ENCODE measurements around the gene NRG3.

Gene NRG3

DNA sequence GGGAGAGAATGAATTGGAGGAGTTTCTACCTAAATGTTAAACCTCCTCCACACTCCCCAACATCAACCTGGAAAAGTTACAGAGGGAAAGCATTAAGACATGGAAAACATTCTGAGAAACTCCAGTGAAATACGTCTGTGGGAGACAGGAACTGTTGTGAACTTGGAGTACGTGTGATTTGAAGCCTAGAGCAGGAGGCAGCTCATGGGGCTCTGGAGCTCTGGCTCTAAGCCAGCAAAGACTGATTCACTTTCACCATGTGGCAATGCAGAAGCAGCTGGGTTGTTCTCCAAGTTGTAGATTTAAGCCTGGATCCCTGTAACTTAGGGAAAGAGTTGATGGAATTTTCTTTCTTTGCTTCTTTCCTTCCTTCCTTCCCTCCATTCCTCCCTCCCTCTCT, 503.2 kb downstream of the NRG3 start:
- no peak for TF ChIP-seq CTCF (IDR thresholded peaks at IDR 0.05; ENCODE audit: extremely low read depth, insufficient read depth, missing control alignments)
- DNase-seq (ENCODE audit: low spot score), result no peak
- in situ Hi-C loops (cut with MboI; ENCODE audit: low pct_unique_long_range_greater_than_20kb, low sequenced_read_pairs, unreplicated experiment), result no loop called here

GRCh38 chr10:82383350-82383749, 508.4 kb downstream of the NRG3 start:
- TF ChIP-seq CTCF (IDR thresholded peaks at IDR 0.05; ENCODE audit: extremely low read depth, insufficient read depth, missing control alignments), result no peak
- in situ Hi-C loops (cut with MboI; ENCODE audit: low pct_unique_long_range_greater_than_20kb, low sequenced_read_pairs, unreplicated experiment), result no loop called here
- no peak for DNase-seq (ENCODE audit: low spot score)

GRCh38 chr10:82390866-82391658, 516.1 kb downstream of the NRG3 start:
- no peak for DNase-seq (ENCODE audit: low spot score)
- TF ChIP-seq CTCF (IDR thresholded peaks at IDR 0.05; ENCODE audit: extremely low read depth, insufficient read depth, missing control alignments), result no peak
- in situ Hi-C loops (cut with MboI; ENCODE audit: low pct_unique_long_range_greater_than_20kb, low sequenced_read_pairs, unreplicated experiment), result no loop called here

- TF ChIP-seq CTCF (IDR thresholded peaks at IDR 0.05; ENCODE audit: extremely low read depth, insufficient read depth, missing control alignments), result no peak
- in situ Hi-C loops (cut with MboI; ENCODE audit: low pct_unique_long_range_greater_than_20kb, low sequenced_read_pairs, unreplicated experiment), result no loop called here
- no peak for DNase-seq (ENCODE audit: low spot score)
Observed at GRCh38 chr10:82391971-82392370, 517.0 kb downstream of the NRG3 start.

DNA sequence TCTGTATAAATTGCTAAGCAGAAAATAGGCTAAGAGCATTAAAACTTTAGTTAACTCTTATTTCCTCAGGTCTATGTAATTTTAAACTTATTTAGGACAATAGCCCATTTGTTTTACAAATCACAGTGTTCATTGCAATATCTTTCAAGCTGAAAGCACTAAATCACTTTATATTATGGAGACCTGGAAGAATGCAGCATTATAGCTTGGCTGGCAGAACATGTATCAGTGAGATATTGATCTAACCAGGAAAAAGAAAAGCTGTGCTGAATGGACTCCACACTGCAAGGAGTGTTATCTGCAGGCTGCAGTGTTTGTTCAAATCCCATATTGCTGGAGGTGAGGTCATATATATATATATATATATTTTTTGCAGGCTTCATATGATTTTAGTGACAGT, 517.5 kb downstream of the NRG3 start:
- in situ Hi-C loops (cut with MboI; ENCODE audit: low pct_unique_long_range_greater_than_20kb, low sequenced_read_pairs, unreplicated experiment), result no loop called here
- no peak for DNase-seq (ENCODE audit: low spot score)
- no peak for TF ChIP-seq CTCF (IDR thresholded peaks at IDR 0.05; ENCODE audit: extremely low read depth, insufficient read depth, missing control alignments)

- DNase-seq (ENCODE audit: low spot score), result no peak
- no peak for TF ChIP-seq CTCF (IDR thresholded peaks at IDR 0.05; ENCODE audit: extremely low read depth, insufficient read depth, missing control alignments)
- in situ Hi-C loops (cut with MboI; ENCODE audit: low pct_unique_long_range_greater_than_20kb, low sequenced_read_pairs, unreplicated experiment), result no loop called here
Observed at GRCh38 chr10:82394122-82394521, 519.1 kb downstream of the NRG3 start.

All from GM13977 (cell line).